ENCODE measurements around the gene HDAC9. TPM values are rescaled to one million over a fixed set of nuclear protein-coding genes. Genes with fewer than 3 reads are reported as not detected.
A peak's percentile ranks its signal among the peaks of the same experiment; 100 is the strongest.

The HDAC9 gene
- total RNA-seq, 2 experiments from 2014 or later: 0.69 to 0.94 TPM

DNA sequence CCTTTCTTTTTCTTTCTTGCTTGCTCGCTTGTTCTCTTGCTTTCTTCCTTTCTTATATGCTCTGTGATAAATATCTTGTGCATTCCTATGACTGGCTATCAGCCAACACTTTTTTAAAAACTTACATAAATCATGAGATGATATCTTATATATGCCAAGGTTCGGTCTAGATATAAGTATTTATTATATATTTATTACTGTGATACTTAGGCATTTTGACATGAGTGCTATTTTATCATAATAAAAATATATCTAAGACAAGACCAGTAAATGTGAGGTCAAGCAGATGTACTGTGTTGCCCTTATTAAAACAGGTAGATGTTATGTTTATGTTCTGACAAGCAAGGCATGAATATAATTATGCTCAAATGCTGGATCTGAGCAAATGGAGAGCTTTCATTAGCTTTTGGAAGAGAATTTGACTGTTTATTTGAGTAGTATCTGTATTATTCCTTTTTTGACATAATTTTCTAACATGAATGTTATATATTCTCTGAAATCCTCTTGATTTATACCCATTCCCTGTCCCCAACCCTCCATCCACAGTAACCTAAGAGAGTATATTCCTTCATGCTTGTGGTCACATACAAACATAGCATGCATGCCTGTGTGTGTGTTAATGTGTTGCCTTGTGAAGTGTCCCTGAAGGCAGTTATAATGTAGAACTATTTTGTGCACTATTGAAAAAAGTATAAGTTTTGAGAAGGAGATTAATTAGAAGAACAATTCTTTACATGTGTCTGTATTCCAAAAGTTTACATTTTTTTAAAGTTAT is 158.0 kb downstream of the HDAC9 start:
- Mint-ChIP-seq H3K36me3 (ENCODE audit: low read depth) (no peaks in the 10 kb centered on the region), H3K4me3 (no peak overlapping the region), H3K9me3 (ENCODE audit: low read depth) (no peaks in the 10 kb centered on the region), H3K27ac (no peak overlapping the region), H3K27me3 (no peaks in the 10 kb centered on the region), H3K4me1 (no peaks in the 10 kb centered on the region)
- ATAC-seq (no peak), DNase-seq (no peak)
- intact Hi-C loops (cut with DNase I, micrococcal nuclease): no loop called here
- POLR2A ChIA-PET: no interaction called here
- CTCF ChIA-PET: no interaction called here

DNA sequence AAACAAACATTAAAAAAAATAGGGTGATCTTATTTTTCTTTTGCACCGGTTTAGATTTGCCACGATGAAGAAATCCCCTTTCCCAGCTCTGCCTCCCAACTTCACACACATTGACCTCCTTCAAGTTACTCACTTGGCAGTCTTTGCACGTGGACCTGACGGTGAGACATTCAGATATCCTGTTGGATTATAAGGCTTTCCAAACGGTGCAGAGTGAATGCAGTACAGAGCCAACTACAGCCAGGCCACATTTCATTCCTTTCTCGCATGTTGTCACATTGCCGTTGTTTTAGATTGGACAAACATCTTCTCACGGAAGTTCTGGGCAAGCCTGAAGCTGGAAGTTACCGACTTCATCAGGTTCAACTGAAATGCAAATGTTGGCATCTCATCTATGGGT is 159.2 kb downstream of the HDAC9 start:
- H3K4me3 Mint-ChIP-seq: no peak overlapping the region
- H3K36me3 Mint-ChIP-seq (ENCODE audit: low read depth): no peaks in the 10 kb centered on the region
- H3K27me3 Mint-ChIP-seq: no peaks in the 10 kb centered on the region
- ATAC-seq (no peak), DNase-seq (no peak)
- H3K9me3 Mint-ChIP-seq (ENCODE audit: low read depth): no peaks in the 10 kb centered on the region
- no peak overlapping the region for H3K27ac Mint-ChIP-seq
- intact Hi-C loops (cut with DNase I, micrococcal nuclease): no loop called here
- no peaks in the 10 kb centered on the region for H3K4me1 Mint-ChIP-seq
- CTCF ChIA-PET: interaction anchor here (1.2 kb wide), 1 partner anchor 302 kb away, joined by 3 read pairs; no protein-coding TSS in a partner anchor
- POLR2A ChIA-PET: no interaction called here

DNA sequence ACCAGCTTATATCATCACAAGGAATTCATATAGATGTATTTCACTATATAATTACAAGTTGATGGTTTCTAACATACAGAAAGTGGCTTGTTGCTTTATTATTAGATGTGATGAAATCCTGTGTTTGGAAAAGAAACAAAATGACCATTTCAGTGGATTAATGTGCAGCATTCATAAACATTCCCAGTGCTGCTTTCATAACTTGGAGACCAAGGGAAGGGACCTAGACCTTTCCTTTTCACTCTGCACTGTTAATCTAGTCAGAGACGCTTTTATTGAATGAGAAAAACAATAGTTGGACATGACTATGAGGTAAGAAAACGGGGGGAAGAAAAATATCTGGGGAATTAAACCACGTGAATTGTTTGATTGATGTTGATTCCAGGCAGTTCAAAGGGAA is 160.0 kb downstream of the HDAC9 start:
- Mint-ChIP-seq H3K4me1 (no peaks in the 10 kb centered on the region), H3K27ac (no peak overlapping the region), H3K27me3 (no peaks in the 10 kb centered on the region), H3K4me3 (no peak overlapping the region), H3K9me3 (ENCODE audit: low read depth) (no peaks in the 10 kb centered on the region), H3K36me3 (ENCODE audit: low read depth) (no peaks in the 10 kb centered on the region)
- ATAC-seq (no peak), DNase-seq (no peak)
- ChIA-PET CTCF (interaction anchor here (1.2 kb wide), 1 partner anchor 303 kb away, joined by 3 read pairs; no protein-coding TSS in a partner anchor), POLR2A (no interaction called here)
- intact Hi-C loops (cut with DNase I, micrococcal nuclease): no loop called here

DNA sequence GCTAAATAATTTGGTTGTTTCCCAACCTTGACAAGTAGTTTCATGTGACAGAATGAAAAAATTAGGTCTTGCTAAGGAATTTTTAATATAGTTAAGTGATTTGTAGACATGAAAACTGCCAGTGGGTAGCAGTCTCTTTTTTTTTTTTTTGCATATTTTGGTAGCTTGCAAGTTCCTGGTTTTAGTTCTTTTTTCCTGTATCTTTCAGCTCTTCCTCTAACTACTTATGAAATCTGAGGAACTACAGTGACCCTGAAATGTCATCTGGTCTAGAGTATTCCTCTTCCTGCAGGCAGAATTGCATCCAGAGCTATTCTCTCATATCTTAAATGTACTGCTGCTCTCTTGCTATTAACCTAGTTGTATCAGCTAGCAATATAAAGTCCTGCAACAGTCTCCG is 160.4 kb downstream of the HDAC9 start:
- CTCF ChIA-PET: interaction anchor here (0.6 to 1.2 kb wide), 2 partner anchors 13 to 303 kb away, joined by 3 read pairs; no protein-coding TSS in a partner anchor
- H3K27me3 Mint-ChIP-seq: no peaks in the 10 kb centered on the region
- POLR2A ChIA-PET: no interaction called here

DNA sequence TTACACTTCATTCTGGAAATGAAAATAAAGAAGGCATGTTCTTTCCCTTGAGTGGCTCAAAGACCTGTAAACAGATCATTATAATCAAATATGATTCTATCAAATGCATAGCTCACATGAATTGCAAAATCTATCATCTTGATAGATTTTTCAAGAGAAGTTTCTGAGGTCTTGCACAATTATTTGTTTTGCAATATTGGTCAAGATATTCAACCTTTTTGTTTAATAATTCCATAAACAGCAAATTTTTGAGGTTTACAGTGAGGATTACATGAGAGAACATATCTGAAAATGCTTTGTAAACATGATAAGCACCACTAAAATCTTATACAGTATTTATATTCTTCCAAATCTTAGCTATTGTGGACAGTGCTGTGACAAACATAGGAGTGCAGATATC is 160.8 kb downstream of the HDAC9 start:
- no peaks in the 10 kb centered on the region for H3K36me3 Mint-ChIP-seq (ENCODE audit: low read depth)
- no peak overlapping the region for H3K4me3 Mint-ChIP-seq
- H3K27me3 Mint-ChIP-seq: no peaks in the 10 kb centered on the region
- no peaks in the 10 kb centered on the region for H3K4me1 Mint-ChIP-seq
- intact Hi-C loops (cut with DNase I, micrococcal nuclease): no loop called here
- H3K27ac Mint-ChIP-seq: no peak overlapping the region
- DNase-seq (no peak), ATAC-seq (no peak)
- CTCF ChIA-PET: interaction anchor here (0.6 kb wide), 1 partner anchor 13 kb away, joined by 3 read pairs; no protein-coding TSS in a partner anchor
- POLR2A ChIA-PET: no interaction called here
- H3K9me3 Mint-ChIP-seq (ENCODE audit: low read depth): no peaks in the 10 kb centered on the region

More for the DNA sequence above, 160.4 kb downstream of the HDAC9 start:
- intact Hi-C loops (cut with DNase I, micrococcal nuclease): no loop called here
- Mint-ChIP-seq H3K9me3 (ENCODE audit: low read depth) (no peaks in the 10 kb centered on the region), H3K4me3 (no peak overlapping the region), H3K27ac (no peak overlapping the region), H3K4me1 (no peaks in the 10 kb centered on the region), H3K36me3 (ENCODE audit: low read depth) (no peaks in the 10 kb centered on the region)
- DNase-seq (no peak), ATAC-seq (no peak)

DNA sequence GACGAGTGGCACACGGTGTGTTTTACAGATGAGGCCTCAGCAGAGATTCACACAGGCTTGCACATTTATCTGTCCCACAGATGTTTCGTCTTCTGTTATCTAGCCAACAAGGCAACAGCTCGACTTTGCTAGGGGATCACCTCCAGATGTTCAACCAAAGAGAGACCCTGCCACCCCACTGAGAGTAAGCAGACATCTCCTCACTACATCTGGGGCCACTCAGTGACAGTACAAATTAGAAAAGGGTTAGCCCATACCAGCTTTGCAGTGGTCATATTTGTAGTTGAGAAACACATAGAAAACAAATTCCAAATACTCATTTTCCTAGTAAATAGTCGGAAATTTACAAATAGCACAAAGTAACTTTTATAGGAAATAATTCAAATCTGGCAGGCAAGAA is 164.2 kb downstream of the HDAC9 start:
- CTCF ChIA-PET: no interaction called here
- Mint-ChIP-seq H3K9me3 (ENCODE audit: low read depth) (no peaks in the 10 kb centered on the region), H3K4me3 (no peak overlapping the region), H3K27ac (no peak overlapping the region), H3K4me1 (no peaks in the 10 kb centered on the region), H3K27me3 (no peaks in the 10 kb centered on the region), H3K36me3 (ENCODE audit: low read depth) (no peaks in the 10 kb centered on the region)
- no peak for DNase-seq
- POLR2A ChIA-PET: no interaction called here
- no peak for ATAC-seq
- intact Hi-C loops (cut with DNase I, micrococcal nuclease): no loop called here

DNA sequence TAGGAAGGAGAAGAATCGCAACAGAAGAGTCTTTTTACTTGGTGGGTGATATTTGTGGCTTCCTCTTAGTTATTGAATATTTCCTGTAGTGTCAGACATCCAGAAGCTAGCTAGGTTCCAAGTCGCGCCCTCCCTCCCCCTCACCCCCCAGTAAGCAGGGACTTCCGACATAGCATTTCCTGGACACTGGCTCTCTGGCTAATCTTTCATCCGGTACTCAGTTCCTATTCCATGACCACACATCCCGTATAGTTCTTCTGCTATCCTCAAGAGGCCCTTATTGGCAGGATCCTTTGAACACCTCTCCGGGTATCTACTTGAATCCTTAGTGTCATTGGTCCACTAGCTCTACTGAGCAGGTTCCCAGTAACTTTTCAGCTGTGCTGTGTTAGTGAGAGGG is 167.8 kb downstream of the HDAC9 start:
- intact Hi-C loops (cut with DNase I, micrococcal nuclease): no loop called here
- DNase-seq (no peak), ATAC-seq (no peak)
- no peaks in the 10 kb centered on the region for H3K9me3 Mint-ChIP-seq (ENCODE audit: low read depth)
- H3K4me3 Mint-ChIP-seq: no peak overlapping the region
- POLR2A ChIA-PET: no interaction called here
- H3K27me3 Mint-ChIP-seq: peaks cover 3% of the 10 kb centered on the region
- CTCF ChIA-PET: no interaction called here
- no peaks in the 10 kb centered on the region for H3K36me3 Mint-ChIP-seq (ENCODE audit: low read depth)
- H3K27ac Mint-ChIP-seq: no peak overlapping the region
- no peaks in the 10 kb centered on the region for H3K4me1 Mint-ChIP-seq

DNA sequence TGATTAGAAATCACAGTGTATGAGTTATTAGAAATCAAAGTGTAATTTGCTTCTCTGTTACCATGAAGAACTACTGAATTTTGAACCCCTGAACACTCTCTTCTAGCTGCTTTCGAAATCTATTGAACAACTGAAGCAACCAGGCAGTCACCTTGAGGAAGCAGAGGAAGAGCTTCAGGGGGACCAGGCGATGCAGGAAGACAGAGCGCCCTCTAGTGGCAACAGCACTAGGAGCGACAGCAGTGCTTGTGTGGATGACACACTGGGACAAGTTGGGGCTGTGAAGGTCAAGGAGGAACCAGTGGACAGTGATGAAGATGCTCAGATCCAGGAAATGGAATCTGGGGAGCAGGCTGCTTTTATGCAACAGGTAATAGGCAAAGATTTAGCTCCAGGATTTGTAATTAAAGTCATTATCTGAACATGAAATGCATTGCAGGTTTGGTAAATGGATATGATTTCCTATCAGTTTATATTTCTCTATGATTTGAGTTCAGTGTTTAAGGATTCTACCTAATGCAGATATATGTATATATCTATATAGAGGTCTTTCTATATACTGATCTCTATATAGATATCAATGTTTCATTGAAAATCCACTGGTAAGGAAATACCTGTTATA is 170.7 kb downstream of the HDAC9 start:
- no peak overlapping the region for H3K27ac Mint-ChIP-seq
- intact Hi-C loops (cut with DNase I, micrococcal nuclease): loop anchor here (1.0 to 5.0 kb wide), 6 partner anchors 75 to 985 kb away; no protein-coding TSS in a partner anchor
- H3K9me3 Mint-ChIP-seq (ENCODE audit: low read depth): no peaks in the 10 kb centered on the region
- DNase-seq (peak; percentile 85), ATAC-seq (peak; percentile 82)
- H3K27me3 Mint-ChIP-seq: peaks cover 3% of the 10 kb centered on the region
- H3K4me1 Mint-ChIP-seq: no peaks in the 10 kb centered on the region
- no peaks in the 10 kb centered on the region for H3K36me3 Mint-ChIP-seq (ENCODE audit: low read depth)
- POLR2A ChIA-PET: interaction anchor here (0.5 kb wide), 1 partner anchor 312 kb away, joined by 5 read pairs; no protein-coding TSS in a partner anchor
- no peak overlapping the region for H3K4me3 Mint-ChIP-seq
- CTCF ChIA-PET: interaction anchor here (0.6 to 2.3 kb wide), 9 partner anchors 9 to 985 kb away, joined by 3 to 12 read pairs (median 4); no protein-coding TSS in a partner anchor

DNA sequence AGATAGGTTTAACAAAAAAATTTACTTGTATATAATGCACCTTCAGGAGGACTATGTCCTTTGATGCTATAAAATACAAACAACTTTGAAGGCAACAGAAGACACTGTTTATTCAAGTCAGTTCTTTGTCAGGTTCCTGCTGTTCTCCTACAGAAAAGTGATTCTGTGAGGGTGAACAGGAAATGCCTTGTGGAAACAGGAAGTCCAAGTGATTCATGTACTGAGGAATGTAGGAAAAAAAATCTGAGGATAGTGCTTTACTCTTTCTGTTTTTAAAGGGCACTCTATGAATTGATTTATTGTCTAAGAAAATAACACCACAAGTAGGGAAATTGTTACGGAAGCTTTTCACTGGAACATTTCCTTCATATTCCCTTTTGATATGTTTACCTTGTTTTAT is 171.9 kb downstream of the HDAC9 start:
- DNase-seq: no peak
- no peak for ATAC-seq
- intact Hi-C loops (cut with DNase I, micrococcal nuclease): loop anchor here (2.0 to 5.0 kb wide), 4 partner anchors 77 to 987 kb away; no protein-coding TSS in a partner anchor
- no peaks in the 10 kb centered on the region for H3K9me3 Mint-ChIP-seq (ENCODE audit: low read depth)
- H3K4me1 Mint-ChIP-seq: no peaks in the 10 kb centered on the region
- ChIA-PET POLR2A (no interaction called here), CTCF (interaction anchor here (1.3 kb wide), 1 partner anchor 315 kb away, joined by 3 read pairs; no protein-coding TSS in a partner anchor)
- no peak overlapping the region for H3K4me3 Mint-ChIP-seq
- H3K36me3 Mint-ChIP-seq (ENCODE audit: low read depth): no peaks in the 10 kb centered on the region
- H3K27ac Mint-ChIP-seq: no peak overlapping the region
- H3K27me3 Mint-ChIP-seq: peaks cover 3% of the 10 kb centered on the region

DNA sequence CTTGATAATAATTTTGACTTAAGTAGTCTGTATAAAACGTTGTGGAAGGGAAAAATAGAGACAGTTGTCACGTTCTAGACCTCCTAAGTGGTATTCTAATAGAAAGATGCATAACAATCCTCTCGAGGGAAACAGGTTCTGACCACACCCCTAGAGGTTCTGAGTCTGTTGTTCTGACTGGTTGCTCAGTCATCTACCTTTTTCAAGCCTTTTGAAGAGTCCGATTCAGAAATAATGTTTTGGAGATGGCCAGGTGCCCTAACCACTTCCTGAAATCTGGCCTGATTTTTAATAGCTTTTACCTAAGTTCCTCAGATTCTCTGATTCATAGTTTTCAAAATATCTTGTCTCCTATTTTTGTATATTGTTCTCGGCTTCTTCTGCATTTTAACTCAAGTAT is 175.6 kb downstream of the HDAC9 start:
- peaks cover 1% of the 10 kb centered on the region for H3K27me3 Mint-ChIP-seq
- DNase-seq (no peak), ATAC-seq (no peak)
- H3K4me1 Mint-ChIP-seq: no peaks in the 10 kb centered on the region
- no peaks in the 10 kb centered on the region for H3K36me3 Mint-ChIP-seq (ENCODE audit: low read depth)
- H3K9me3 Mint-ChIP-seq (ENCODE audit: low read depth): no peaks in the 10 kb centered on the region
- ChIA-PET POLR2A (no interaction called here), CTCF (interaction anchor here (0.6 to 0.7 kb wide), 2 partner anchors 10 to 145 kb away, joined by 3 read pairs; no protein-coding TSS in a partner anchor)
- intact Hi-C loops (cut with DNase I, micrococcal nuclease): no loop called here
- no peak overlapping the region for H3K4me3 Mint-ChIP-seq
- H3K27ac Mint-ChIP-seq: no peak overlapping the region

DNA sequence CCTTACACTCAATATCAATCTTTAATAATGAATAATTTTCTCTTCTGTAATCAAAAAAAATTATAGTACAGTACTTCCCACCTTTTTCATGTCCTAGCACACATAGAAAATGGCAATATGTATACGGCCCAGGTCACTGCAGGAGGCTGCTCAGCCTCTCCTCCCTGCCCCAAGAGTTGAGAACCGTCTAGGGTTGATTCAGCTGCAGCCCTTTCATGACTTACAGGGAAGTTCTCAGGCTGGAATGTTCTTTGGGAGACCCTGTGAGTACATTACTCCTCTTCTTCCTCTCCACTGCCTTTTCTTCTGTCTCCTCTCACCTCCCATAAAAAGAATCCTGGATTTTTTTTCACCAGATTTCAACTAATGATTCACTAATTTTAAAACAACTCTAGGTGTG is 180.0 kb downstream of the HDAC9 start:
- Mint-ChIP-seq H3K36me3 (ENCODE audit: low read depth) (no peaks in the 10 kb centered on the region), H3K4me1 (no peaks in the 10 kb centered on the region), H3K9me3 (ENCODE audit: low read depth) (no peaks in the 10 kb centered on the region), H3K27me3 (no peaks in the 10 kb centered on the region), H3K4me3 (no peak overlapping the region), H3K27ac (no peak overlapping the region)
- no peak for DNase-seq
- no peak for ATAC-seq
- POLR2A ChIA-PET: no interaction called here
- CTCF ChIA-PET: interaction anchor here (2.0 kb wide), 1 partner anchor 10 kb away, joined by 9 read pairs; no protein-coding TSS in a partner anchor
- intact Hi-C loops (cut with DNase I, micrococcal nuclease): no loop called here

DNA sequence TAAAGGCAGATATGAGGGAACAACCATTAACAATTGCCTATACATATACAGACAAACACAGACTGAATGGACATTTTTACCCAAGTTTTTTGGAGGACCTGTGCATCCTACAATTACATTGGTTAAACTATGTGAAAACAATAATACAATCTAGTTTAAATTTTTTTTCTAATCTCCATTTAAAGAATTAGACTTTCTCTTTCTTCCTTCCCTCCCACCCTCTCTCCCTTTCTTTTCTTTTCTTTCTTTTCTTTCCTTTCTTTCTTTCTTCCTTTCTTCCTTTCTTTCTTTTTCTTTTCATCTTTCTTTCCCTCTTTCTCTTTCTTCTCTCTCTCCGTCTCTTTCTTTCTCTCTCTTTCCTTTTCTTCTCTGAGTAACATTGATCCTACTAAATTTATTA is 183.7 kb downstream of the HDAC9 start:
- Mint-ChIP-seq H3K27me3 (no peaks in the 10 kb centered on the region), H3K36me3 (ENCODE audit: low read depth) (no peaks in the 10 kb centered on the region), H3K4me1 (no peaks in the 10 kb centered on the region), H3K4me3 (no peak overlapping the region), H3K9me3 (ENCODE audit: low read depth) (no peaks in the 10 kb centered on the region), H3K27ac (no peak overlapping the region)
- ChIA-PET CTCF (no interaction called here), POLR2A (no interaction called here)
- intact Hi-C loops (cut with DNase I, micrococcal nuclease): no loop called here
- DNase-seq: no peak
- no peak for ATAC-seq

Measured in activated CD4-positive, alpha-beta T cell treated with anti-CD3 and anti-CD28 coated beads for 36 hours (primary cell).